Neural progenitor cell (in vitro differentiated cells): ENCODE results near the gene C1QTNF2. TPM values are rescaled to one million over a fixed set of nuclear protein-coding genes. Genes with fewer than 3 reads are reported as not detected.

Experiments
- DNase-seq: peaks from one replicate; pipeline ENCODE4 v3.0.0-alpha.2; 2016; ENCODE audit warnings: low spot score
- H2AFZ ChIP-seq: fragments of 200-600 bp; sonication (generic); replicated peaks from 2 replicates; pipeline ENCODE4 v1.6.1; 2016; ENCODE audit warnings: antibody characterized with exemption
- H3F3A ChIP-seq: fragments of 200-600 bp; sonication (generic); 2 replicates; pipeline ENCODE4 v1.6.1; 2016; ENCODE audit warnings: antibody characterized with exemption, low read depth
- H3K27ac ChIP-seq: fragments of 200-600 bp; sonication (generic); 2 replicates; pipeline ENCODE4 v1.5.1; 2016; ENCODE audit warnings: mild to moderate bottlenecking
- H3K27me3 ChIP-seq: fragments of 200-600 bp; sonication (generic); 2 replicates; pipeline ENCODE4 v1.6.1; 2016; ENCODE audit warnings: mild to moderate bottlenecking, moderate library complexity
- H3K36me3 ChIP-seq: fragments of 200-600 bp; sonication (generic); 2 replicates; pipeline ENCODE4 v1.5.1; 2016
- H3K4me1 ChIP-seq: fragments of 200-600 bp; sonication (generic); 2 replicates; pipeline ENCODE4 v1.6.1; 2016; ENCODE audit warnings: mixed run types
- H3K4me2 ChIP-seq: fragments of 200-600 bp; sonication (generic); 2 replicates; pipeline ENCODE4 v1.6.1; 2016
- H3K4me3 ChIP-seq: fragments of 200-600 bp; sonication (generic); 2 replicates; pipeline ENCODE4 v1.5.1; 2016
- H3K79me2 ChIP-seq: fragments of 200-600 bp; sonication (generic); 2 replicates; pipeline ENCODE4 v1.6.1; 2016; ENCODE audit warnings: low read depth
- H3K9ac ChIP-seq: fragments of 200-600 bp; sonication (generic); 2 replicates; pipeline ENCODE4 v1.6.1; 2016
- H3K9me3 ChIP-seq: fragments of 200-600 bp; sonication (generic); 2 replicates; pipeline ENCODE4 v1.5.1; 2016; ENCODE audit warnings: low read depth
- H4K20me1 ChIP-seq: fragments of 200-600 bp; sonication (generic); 2 replicates; pipeline ENCODE4 v1.6.1; 2016; ENCODE audit warnings: low read depth
- H3K27ac Mint-ChIP-seq: 3 replicates; pipeline ENCODE4 v1.8.0; 2021; ENCODE audit warnings: mixed read lengths
- H3K27me3 Mint-ChIP-seq: 2 replicates; pipeline ENCODE4 v1.8.0; 2022; ENCODE audit warnings: low read depth, mild to moderate bottlenecking, inconsistent platforms, moderate library complexity, mixed read lengths; ENCODE audit not compliant: insufficient read depth
- H3K36me3 Mint-ChIP-seq: 3 replicates; pipeline ENCODE4 v1.8.0; 2021; ENCODE audit warnings: mixed read lengths
- H3K4me1 Mint-ChIP-seq: 3 replicates; pipeline ENCODE4 v1.8.0; 2021; ENCODE audit warnings: mixed read lengths
- H3K4me3 Mint-ChIP-seq: 3 replicates; pipeline ENCODE4 v1.8.0; 2021; ENCODE audit warnings: mild to moderate bottlenecking, moderate library complexity, mixed read lengths
- H3K9me3 Mint-ChIP-seq: 3 replicates; pipeline ENCODE4 v1.8.0; 2020; ENCODE audit warnings: mixed read lengths
- CTCF ChIP-seq: fragments of 200-600 bp; sonication (generic); IDR thresholded peaks from 2 replicates; pipeline ENCODE4 v1.5.1; 2017; ENCODE audit warnings: antibody characterized with exemption, mild to moderate bottlenecking
- EZH2 ChIP-seq: fragments of 200-600 bp; sonication (generic); IDR thresholded peaks from 2 replicates; pipeline ENCODE4 v1.6.1; 2017; ENCODE audit warnings: antibody characterized with exemption, mild to moderate bottlenecking, moderate library complexity
- EZH2phosphoT487 ChIP-seq: fragments of 200-600 bp; sonication (generic); IDR thresholded peaks from 2 replicates; pipeline ENCODE4 v1.6.1; 2017; ENCODE audit warnings: antibody characterized with exemption
- total RNA-seq: library from RNA; depleted of rRNA; stranded (reverse); fragments of >200 nt; gene quantifications from 2 replicates; pipeline ENCODE4 v1.2.3, GENCODE V29; 2015; ENCODE audit warnings: low replicate concordance

C1QTNF2 gene
- total RNA-seq, 1 donor from 2014 or later = 0.06 TPM

GRCh38 chr5:160305319-160305718 lies 65.1 kb downstream of the C1QTNF2 start:
- H3K27ac ChIP-seq = no peak overlapping the region
- H3K36me3 ChIP-seq = no peaks in the 10 kb centered on the region
- no peak overlapping the region for H3K4me2 ChIP-seq
- no peaks in the 10 kb centered on the region for H3K79me2 ChIP-seq
- no peak overlapping the region for H3K9ac ChIP-seq
- no peak for DNase-seq
- H3K4me3 Mint-ChIP-seq = no peak overlapping the region
- peaks cover 12% of the 10 kb centered on the region for H3K4me1 Mint-ChIP-seq
- no peak overlapping the region for H3K27ac Mint-ChIP-seq
- TF ChIP-seq CTCF = no peak
- no peak for TF ChIP-seq EZH2phosphoT487
- no peak for TF ChIP-seq EZH2
- no peaks in the 10 kb centered on the region for H3K4me1 ChIP-seq
- peaks cover 43% of the 10 kb centered on the region for H4K20me1 ChIP-seq
- no peak overlapping the region for H3K4me3 ChIP-seq
- no peaks in the 10 kb centered on the region for H3K9me3 ChIP-seq
- H3F3A ChIP-seq = no peaks in the 10 kb centered on the region
- peaks cover 32% of the 10 kb centered on the region for H3K36me3 Mint-ChIP-seq
- no peaks in the 10 kb centered on the region for H3K9me3 Mint-ChIP-seq
- peaks cover 5% of the 10 kb centered on the region for H3K27me3 Mint-ChIP-seq
- no peak overlapping the region for H2AFZ ChIP-seq
- H3K27me3 ChIP-seq = no peaks in the 10 kb centered on the region

- Mint-ChIP-seq H3K4me1 (peaks cover 12% of the 10 kb centered on the region), H3K36me3 (peaks cover 27% of the 10 kb centered on the region), H3K9me3 (no peaks in the 10 kb centered on the region), H3K4me3 (no peak overlapping the region), H3K27me3 (peaks cover 5% of the 10 kb centered on the region), H3K27ac (no peak overlapping the region)
- H3K27me3 ChIP-seq = no peaks in the 10 kb centered on the region
- H3K27ac ChIP-seq = no peak overlapping the region
- peaks cover 28% of the 10 kb centered on the region for H4K20me1 ChIP-seq
- H3K4me3 ChIP-seq = no peak overlapping the region
- H3K4me1 ChIP-seq = no peaks in the 10 kb centered on the region
- no peaks in the 10 kb centered on the region for H3K9me3 ChIP-seq
- no peak for TF ChIP-seq CTCF
- no peaks in the 10 kb centered on the region for H3F3A ChIP-seq
- no peak overlapping the region for H2AFZ ChIP-seq
- no peak for DNase-seq
- no peak overlapping the region for H3K9ac ChIP-seq
- H3K4me2 ChIP-seq = no peak overlapping the region
- no peaks in the 10 kb centered on the region for H3K79me2 ChIP-seq
- H3K36me3 ChIP-seq = no peaks in the 10 kb centered on the region
Measured at GRCh38 chr5:160303690-160304089, 66.7 kb downstream of the C1QTNF2 start.

GRCh38 chr5:160298189-160298588 lies 72.2 kb downstream of the C1QTNF2 start:
- no peak overlapping the region for H3K27ac ChIP-seq
- TF ChIP-seq EZH2 (no peak), CTCF (no peak), EZH2phosphoT487 (no peak)
- H3K9me3 ChIP-seq = no peaks in the 10 kb centered on the region
- no peaks in the 10 kb centered on the region for H3K27me3 ChIP-seq
- H3K36me3 ChIP-seq = no peaks in the 10 kb centered on the region
- no peak overlapping the region for H3K4me3 ChIP-seq
- Mint-ChIP-seq H3K27ac (no peak overlapping the region), H3K36me3 (peaks cover 21% of the 10 kb centered on the region), H3K9me3 (no peaks in the 10 kb centered on the region), H3K4me1 (peaks cover 34% of the 10 kb centered on the region), H3K4me3 (no peak overlapping the region), H3K27me3 (no peaks in the 10 kb centered on the region)
- H3K4me1 ChIP-seq = peaks cover 12% of the 10 kb centered on the region
- H3K9ac ChIP-seq = no peak overlapping the region
- peaks cover under 1% of the 10 kb centered on the region for H3K79me2 ChIP-seq
- no peak for DNase-seq
- no peaks in the 10 kb centered on the region for H3F3A ChIP-seq
- peaks cover 29% of the 10 kb centered on the region for H4K20me1 ChIP-seq
- no peak overlapping the region for H3K4me2 ChIP-seq
- no peak overlapping the region for H2AFZ ChIP-seq

- H3K27me3 Mint-ChIP-seq = no peaks in the 10 kb centered on the region
- Histone ChIP-seq H3K4me3 (no peak overlapping the region), H3K9me3 (no peaks in the 10 kb centered on the region), H3K36me3 (no peaks in the 10 kb centered on the region), H3K27ac (no peak overlapping the region), H3K27me3 (no peaks in the 10 kb centered on the region), H3K4me1 (peaks cover 12% of the 10 kb centered on the region), H3K79me2 (peaks cover 4% of the 10 kb centered on the region), H3K9ac (no peak overlapping the region), H4K20me1 (peaks cover 29% of the 10 kb centered on the region), H3K4me2 (no peak overlapping the region), H3F3A (no peaks in the 10 kb centered on the region), H2AFZ (no peak overlapping the region)
- H3K4me1 Mint-ChIP-seq = peaks cover 34% of the 10 kb centered on the region
- no peak overlapping the region for H3K4me3 Mint-ChIP-seq
- no peaks in the 10 kb centered on the region for H3K9me3 Mint-ChIP-seq
- H3K36me3 Mint-ChIP-seq = peaks cover 23% of the 10 kb centered on the region
- no peak for DNase-seq
- no peak for TF ChIP-seq EZH2
- TF ChIP-seq CTCF = no peak
- TF ChIP-seq EZH2phosphoT487 = no peak
- H3K27ac Mint-ChIP-seq = no peak overlapping the region
Measured at GRCh38 chr5:160297776-160298175, 72.7 kb downstream of the C1QTNF2 start.
